H1 (cell line): ENCODE data around the gene DTX4. TPM values are rescaled to one million over a fixed set of nuclear protein-coding genes. Genes with fewer than 3 reads are reported as not detected.

ENCODE experiments used
- CTCF ChIA-PET: fragments of 300-600 bp; sonication (Branson Sonifier 250); formaldehyde crosslinking; loops from one replicate; lab custom pipeline; 2021; ENCODE audit not compliant: partially characterized antibody; lab: Charles Lee
- POLR2A ChIA-PET: fragments of 300-600 bp; sonication (Branson Sonifier 250); formaldehyde crosslinking; loops from one replicate; lab custom pipeline; 2021; ENCODE audit warnings: inconsistent platforms; ENCODE audit not compliant: partially characterized antibody; lab: Charles Lee
- DNase-seq, 2 experiments: peaks; one replicate each; pipeline versions ENCODE4 v3.0.0 to v3.0.0-alpha.2; 2010 to 2022; ENCODE audit warnings: low spot score in 2 of 2, low read depth in 1 of 2, mixed read lengths in 1 of 2
- FAIRE-seq: peaks from 2 replicates; lab custom pipeline; 2011; peaks lifted over from hg19 to GRCh38; lab: Jason Lieb, UNC
- H2AFZ ChIP-seq: 2 replicates; pipeline ENCODE4 v1.8.1; 2012; ENCODE audit warnings: low read length, inconsistent platforms
- H2AK5ac ChIP-seq: 2 replicates; pipeline ENCODE4 v1.6.1; 2013; ENCODE audit warnings: low read depth, low read length
- H2BK120ac ChIP-seq: replicated peaks from 2 replicates; pipeline ENCODE3; 2013; ENCODE audit warnings: low read depth, low read length, inconsistent platforms
- H2BK12ac ChIP-seq: 2 replicates; pipeline ENCODE4 v1.6.1; 2013; ENCODE audit warnings: low read depth, low read length
- H2BK15ac ChIP-seq: 2 replicates; pipeline ENCODE4 v1.6.1; 2013; ENCODE audit warnings: low read length
- H2BK20ac ChIP-seq: 2 replicates; pipeline ENCODE4 v1.6.1; 2013; ENCODE audit warnings: low read length
- H2BK5ac ChIP-seq: 2 replicates; pipeline ENCODE4 v1.6.1; 2013; ENCODE audit warnings: low read depth, low read length
- H3K14ac ChIP-seq: 2 replicates; pipeline ENCODE4 v1.6.1; 2013; ENCODE audit warnings: inconsistent platforms; ENCODE audit not compliant: insufficient read length
- H3K18ac ChIP-seq: 2 replicates; pipeline ENCODE4 v1.6.1; 2013; ENCODE audit warnings: low read length; ENCODE audit errors: extremely low read depth
- H3K23ac ChIP-seq: 2 replicates; pipeline ENCODE4 v1.6.1; 2013; ENCODE audit warnings: inconsistent platforms; ENCODE audit not compliant: insufficient read length
- H3K23me2 ChIP-seq: 2 replicates; pipeline ENCODE4 v1.6.1; 2013; ENCODE audit warnings: low read depth, low read length
- H3K27ac ChIP-seq: 2 replicates; pipeline ENCODE4 v1.6.1; 2011; ENCODE audit warnings: low read depth, low read length, inconsistent platforms
- H3K27me3 ChIP-seq, 4 experiments: replicated peaks in 1 of 4; 1 replicate in 1 of 4; 2 replicates in 3 of 4; pipeline versions ENCODE4 v1.6.1 to v1.8.1; 2011 to 2013; ENCODE audit warnings: low read length in 3 of 4, mild to moderate bottlenecking in 3 of 4, inconsistent platforms in 2 of 4, mixed read lengths in 2 of 4, moderate library complexity in 1 of 4; ENCODE audit not compliant: control insufficient read depth in 3 of 4, insufficient read depth in 3 of 4; ENCODE audit errors: extremely low read depth in 1 of 4
- H3K36me3 ChIP-seq, 4 experiments: 2 replicates each; pipeline versions ENCODE4 v1.6.1 to v1.8.1; 2011 to 2013; ENCODE audit warnings: mild to moderate bottlenecking in 4 of 4, low read length in 3 of 4, moderate library complexity in 2 of 4, control low read depth in 1 of 4, inconsistent platforms in 1 of 4; ENCODE audit not compliant: insufficient read depth in 4 of 4, control insufficient read depth in 2 of 4
- H3K4ac ChIP-seq: replicated peaks from 2 replicates; pipeline ENCODE3; 2013; ENCODE audit warnings: low read length, low read depth, mixed read lengths, inconsistent platforms; ENCODE audit not compliant: insufficient read length
- H3K4me1 ChIP-seq, 4 experiments: replicated peaks in 1 of 4; 1 replicate in 1 of 4; 2 replicates in 3 of 4; pipeline versions ENCODE4 v1.6.1 to v1.8.1; 2011 to 2013; ENCODE audit warnings: low read length in 3 of 4, inconsistent platforms in 2 of 4, mixed read lengths in 1 of 4; ENCODE audit not compliant: insufficient read depth in 4 of 4, control insufficient read depth in 3 of 4
- H3K4me2 ChIP-seq, 2 experiments: 2 replicates each; pipeline versions ENCODE4 v1.6.1 to v1.8.1; 2011 to 2013; ENCODE audit warnings: low read depth in 2 of 2, low read length in 2 of 2, control low read depth in 1 of 2, inconsistent platforms in 1 of 2, mild to moderate bottlenecking in 1 of 2; ENCODE audit not compliant: insufficient read depth in 1 of 2
- H3K4me3 ChIP-seq, 4 experiments: fragments of 200-600, 300-600 bp in 1 of 4; sonication (generic), shearing (Covaris generic), sonication (Bioruptor Twin) in 1 of 4; 2 replicates each; pipeline versions ENCODE4 v1.5.1 to v1.8.1; 2011 to 2016; ENCODE audit warnings: low read length in 4 of 4, low read depth in 3 of 4, control low read depth in 2 of 4, inconsistent platforms in 2 of 4, mild to moderate bottlenecking in 2 of 4, mixed read lengths in 1 of 4, moderate library complexity in 1 of 4; ENCODE audit not compliant: insufficient read depth in 2 of 4; ENCODE audit errors: extremely low read depth in 1 of 4
- H3K56ac ChIP-seq: replicated peaks from 2 replicates; pipeline ENCODE3; 2013; ENCODE audit warnings: low read depth, mild to moderate bottlenecking, mixed read lengths, low read length, inconsistent platforms; ENCODE audit not compliant: insufficient read length
- H3K79me1 ChIP-seq: 2 replicates; pipeline ENCODE4 v1.6.1; 2013; ENCODE audit warnings: low read depth, low read length, control low read depth
- H3K79me2 ChIP-seq, 2 experiments: 2 replicates each; pipeline versions ENCODE4 v1.6.1 to v1.8.1; 2012 to 2013; ENCODE audit warnings: low read length in 2 of 2, mild to moderate bottlenecking in 2 of 2, inconsistent platforms in 1 of 2; ENCODE audit not compliant: insufficient read depth in 2 of 2, control insufficient read depth in 1 of 2
- H3K9ac ChIP-seq, 4 experiments: replicated peaks in 1 of 4; 1 replicate in 1 of 4; 2 replicates in 3 of 4; pipeline versions ENCODE4 v1.6.1 to v1.8.1; 2011 to 2013; ENCODE audit warnings: low read depth in 3 of 4, low read length in 3 of 4, control low read depth in 2 of 4, mild to moderate bottlenecking in 2 of 4, moderate library complexity in 2 of 4, inconsistent platforms in 1 of 4; ENCODE audit errors: extremely low read depth in 1 of 4
- H3K9me3 ChIP-seq, 2 experiments: 2 replicates each; pipeline versions ENCODE4 v1.6.1 to v1.8.1; 2012 to 2013; ENCODE audit warnings: mild to moderate bottlenecking in 2 of 2, moderate library complexity in 2 of 2, control low read depth in 1 of 2, inconsistent platforms in 1 of 2, low read depth in 1 of 2, low read length in 1 of 2, mixed read lengths in 1 of 2; ENCODE audit not compliant: insufficient read depth in 2 of 2
- H4K20me1 ChIP-seq, 2 experiments: replicated peaks in 1 of 2; 2 replicates each; pipeline versions ENCODE3 to v1.8.1; 2011 to 2013; ENCODE audit warnings: inconsistent platforms in 2 of 2, low read length in 2 of 2, mild to moderate bottlenecking in 1 of 2; ENCODE audit not compliant: insufficient read depth in 2 of 2, control insufficient read depth in 1 of 2
- H4K5ac ChIP-seq: 2 replicates; pipeline ENCODE4 v1.6.1; 2013; ENCODE audit warnings: low read length, low read depth, mixed read lengths, inconsistent platforms; ENCODE audit not compliant: insufficient read length
- H4K8ac ChIP-seq: 2 replicates; pipeline ENCODE4 v1.8.0; 2013; ENCODE audit warnings: mild to moderate bottlenecking, moderate library complexity, low read length, inconsistent platforms; ENCODE audit not compliant: insufficient read depth; ENCODE audit errors: extremely low read depth
- H4K91ac ChIP-seq: replicated peaks from 2 replicates; pipeline ENCODE3; 2013; ENCODE audit warnings: low read length, mixed read lengths, inconsistent platforms; ENCODE audit not compliant: insufficient read length
- BRCA1 ChIP-seq: IDR thresholded peaks from 2 replicates; pipeline ENCODE4 v1.6.1; 2012; ENCODE audit warnings: low read depth, low read length, improper control_type of control experiment
- WGBS, 2 experiments: shearing (Covaris generic) in 1 of 2; methylation state at CpG; one replicate each; pipeline versions ENCODE4 v1.1.6 to v1.1.7; 2013 to 2015; ENCODE audit warnings: low lambda C conversion rate in 2 of 2, mixed read lengths in 2 of 2, inconsistent platforms in 1 of 2, low coverage in 1 of 2, missing lambda C conversion rate in 1 of 2; ENCODE audit not compliant: insufficient replicate concordance in 2 of 2, insufficient coverage in 1 of 2, insufficient read length in 1 of 2; ENCODE audit errors: extremely low coverage in 1 of 2, missing lambda C conversion rate in 1 of 2; 5-methylcytosine and 5-hydroxymethylcytosine counted together
- polyA plus RNA-seq, 7 experiments: library from polyadenylated mRNA; depleted of rRNA in 3 of 7; stranded (reverse) in 5 of 7; unstranded in 2 of 7; fragments of >200 nt in 5 of 7; fragments of 200-250 nt in 2 of 7; gene quantifications; 1 replicate in 5 of 7; 2 replicates in 1 of 7; 4 replicates in 1 of 7; pipeline versions ENCODE4 v1.2.1 to v1.2.3, GENCODE V29; 2011 to 2013; ENCODE audit warnings: missing spikeins in 2 of 7, mixed read lengths in 2 of 7
- total RNA-seq: library from RNA; stranded (reverse); fragmentation: NEBNext Ultra II Directional; extraction: Animal tissue kit (Norgen Biotek cat#: 25700); gene quantifications from 2 replicates; pipeline ENCODE4 v1.2.1, GENCODE V29; 2021

DTX4 gene
- total and polyA plus RNA-seq, 2 of the 8 experiments (the other 6 are each of a cell fraction or from before 2014, with no cell fraction given), result 5.1 to 18.8 TPM

DNA sequence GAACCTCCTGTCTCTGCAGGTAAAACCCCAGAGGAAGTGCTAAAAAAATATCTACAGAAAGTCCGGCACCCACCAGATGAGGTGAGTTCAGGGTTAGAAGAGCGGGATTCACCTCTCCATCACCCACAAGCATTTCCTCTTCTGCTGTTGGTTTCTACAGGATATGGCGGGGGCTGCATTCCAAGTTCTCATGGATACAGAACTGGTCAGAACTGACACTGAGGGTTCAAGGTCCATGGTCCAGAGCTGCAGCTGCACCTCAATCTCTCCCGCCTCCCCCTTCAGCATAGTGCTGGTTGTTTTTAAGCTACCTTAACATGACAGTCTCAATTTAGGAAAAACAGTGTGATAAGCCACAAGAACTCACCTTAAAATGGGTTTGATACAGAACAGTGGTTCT lies 19.2 kb downstream of the DTX4 start:
- Histone ChIP-seq H2BK20ac (no peak overlapping the region), H2AFZ (no peak overlapping the region), H3K4ac (no peak overlapping the region), H3K9me3 (peaks cover 0 to 2% of the 10 kb centered on the region in 2 experiments; a peak in 1 of 4 replicates), H2AK5ac (no peak overlapping the region), H2BK12ac (no peak overlapping the region), H4K5ac (no peak overlapping the region), H3K79me2 (0 out of 4 replicates have a peak, but pooled peaks cover 0 to 8% of the 10 kb centered on the region in 2 experiments), H3K23ac (no peak overlapping the region), H2BK15ac (no peak overlapping the region), H3K4me1 (no peaks in the 10 kb centered on the region), H3K27ac (no peak overlapping the region), H2BK5ac (no peak overlapping the region), H3K18ac (no peak overlapping the region), H3K4me2 (no peak overlapping the region), H3K14ac (no peak overlapping the region), H3K23me2 (no peaks in the 10 kb centered on the region), H2BK120ac (no peak overlapping the region), H3K36me3 (peaks cover 4 to 53% (median 40%) of the 10 kb centered on the region in 4 experiments; a peak in 7 of 8 replicates), H3K56ac (no peak overlapping the region), H3K27me3 (no peaks in the 10 kb centered on the region), H3K4me3 (no peak overlapping the region), H4K20me1 (peaks cover 2% of the 10 kb centered on the region in 2 experiments), H4K91ac (no peak overlapping the region), H4K8ac (no peak overlapping the region), H3K9ac (no peak overlapping the region), H3K79me1 (no peaks in the 10 kb centered on the region)
- DNase-seq (no peak), FAIRE-seq (no peak)
- TF ChIP-seq BRCA1, result no peak
- ChIA-PET CTCF (interaction anchor here (1.8 to 5.1 kb wide), 4 partner anchors 8 to 33 kb away, joined by 9 to 19 read pairs (median 12); partner anchors contain the start of gene DTX4), POLR2A (no interaction called here)
- WGBS, 2 experiments, result 84% methylated on average over 4 of the region's 4 CpGs; no CpG with 5 or more reads in 1 of the 2 experiments
